HTERT RPE-1 (cell line): ENCODE measurements around the gene IRAK1.

Experiments
- in situ Hi-C: fragments of 300-500 bp; cut with MboI; formaldehyde crosslinking; loops from 4 replicates; pipeline ENCODE4 v1.14.3; 2020; ENCODE audit warnings: low sequenced_read_pairs

IRAK1 gene

GRCh38 chrX:153973127-153974002 lies 46.3 kb downstream of the IRAK1 start:
- in situ Hi-C loops: no loop called here

- in situ Hi-C loops: no loop called here
These were observed 47.2 kb downstream of the IRAK1 start, which contains the start of gene TMEM187 for GRCh38 chrX:153972368-153973126. TMEM187 (plus strand) TSS chrX:153972754; CDS start chrX:153982063, 9,309 bp downstream.

- in situ Hi-C loops: no loop called here
These were observed 48.0 kb downstream of the IRAK1 start, which contains the start of gene HCFC1 for GRCh38 chrX:153971450-153972367. HCFC1 (minus strand) TSS chrX:153971818; CDS start chrX:153970840, 978 bp downstream.

- in situ Hi-C loops: no loop called here
These were observed 48.6 kb downstream of the IRAK1 start for GRCh38 chrX:153971124-153971449.

- in situ Hi-C loops: no loop called here
These were observed 49.2 kb downstream of the IRAK1 start for GRCh38 chrX:153970357-153971123.

GRCh38 chrX:153969904-153970356 lies 49.8 kb downstream of the IRAK1 start:
- in situ Hi-C loops: no loop called here

- in situ Hi-C loops: no loop called here
These were observed 50.4 kb downstream of the IRAK1 start for GRCh38 chrX:153969125-153969903.

- in situ Hi-C loops: no loop called here
These were observed 51.0 kb downstream of the IRAK1 start for GRCh38 chrX:153968754-153969124.

- in situ Hi-C loops: no loop called here
These were observed 51.4 kb downstream of the IRAK1 start for GRCh38 chrX:153968255-153968654.

- in situ Hi-C loops: no loop called here
These were observed 52.0 kb downstream of the IRAK1 start for GRCh38 chrX:153967536-153968224.

GRCh38 chrX:153966841-153967535 lies 52.7 kb downstream of the IRAK1 start:
- in situ Hi-C loops: no loop called here

GRCh38 chrX:153966283-153966688 lies 53.4 kb downstream of the IRAK1 start:
- in situ Hi-C loops: no loop called here

GRCh38 chrX:153965406-153965805 lies 54.3 kb downstream of the IRAK1 start:
- in situ Hi-C loops: no loop called here

- in situ Hi-C loops: no loop called here
These were observed 55.6 kb downstream of the IRAK1 start for GRCh38 chrX:153964105-153964504.

GRCh38 chrX:153963546-153963945 lies 56.2 kb downstream of the IRAK1 start:
- in situ Hi-C loops: no loop called here

GRCh38 chrX:153961292-153961691 lies 58.4 kb downstream of the IRAK1 start:
- in situ Hi-C loops: no loop called here

- in situ Hi-C loops: no loop called here
These were observed 58.9 kb downstream of the IRAK1 start for GRCh38 chrX:153960786-153961185.
